Spleen (tissue), 7 donors: ENCODE measurements around the gene SLC8A1.

Experiments
- CTCF ChIP-seq, 11 experiments: fragments of 200-600 bp in 7 of 11; fragments of 450-650 bp in 4 of 11; sonication (generic) in 4 of 11; IDR thresholded peaks in 8 of 11; conservative IDR thresholded peaks in 3 of 11; 1 replicate in 7 of 11; 2 replicates in 4 of 11; pipeline versions ENCODE4 v1.4.0 to v1.8.0; 2016 to 2021; ENCODE audit warnings: antibody characterized with exemption in 11 of 11, inconsistent platforms in 4 of 11, mild to moderate bottlenecking in 1 of 11
- POLR2A ChIP-seq, 3 donors: fragments of 450-650 bp; IDR thresholded peaks; one replicate each; pipeline ENCODE4 v1.5.1; 2017; ENCODE audit warnings: antibody characterized with exemption in 3 of 3, mild to moderate bottlenecking in 1 of 3
- donor health status: DM: no; HTN: no; CAD: no; lungs with moderate emphysema.
- donor health status: DM: no; HTN: no; CAD: no.
- donor health status: DM: no; HTN: no; CAD: no.

GRCh38 chr2:40299173-40299572 lies 152.7 kb downstream of the SLC8A1 start:
- TF ChIP-seq CTCF (IDR thresholded peaks at IDR 0.05 in 8 of 11, conservative IDR thresholded peaks at IDR 0.05 in 3 of 11) = no peak
- no peak for TF ChIP-seq POLR2A (IDR thresholded peaks at IDR 0.05)
